A549 (cell line): Measurements from ENCODE around the gene CTBP1. TPM values are rescaled to one million over a fixed set of nuclear protein-coding genes. Genes with fewer than 3 reads are reported as not detected.

Source experiments
- ATAC-seq, 2 experiments: fragments of 200-7000 bp in 1 of 2; fragments of >200 bp in 1 of 2; cut with Nextera tagmentation in 1 of 2; cut with Tn5 transposase in 1 of 2; 3 replicates each; pipeline versions ENCODE4 v1.8.0 to v1.9.1; 2018 to 2020; ENCODE audit warnings: mild to moderate bottlenecking in 1 of 2, moderate library complexity in 1 of 2
- CTCF ChIA-PET: fragments of 300-600 bp; sonication (Branson Sonifier 250); formaldehyde crosslinking; extraction: SDS; loops from one replicate; lab custom pipeline; 2021; ENCODE audit warnings: antibody characterized with exemption, inconsistent platforms; lab: Yijun Ruan, JAX
- POLR2A ChIA-PET: fragments of 350-600 bp; formaldehyde crosslinking; extraction: SDS; loops from one replicate; lab custom pipeline; 2021; ENCODE audit warnings: antibody characterized with exemption, inconsistent platforms; lab: Yijun Ruan, JAX
- DNase-seq, 2 experiments: peaks; one replicate each; pipeline versions ENCODE4 v3.0.0 to v3.0.0-alpha.2; 2011 to 2016; ENCODE audit warnings: low read depth in 1 of 2, low spot score in 1 of 2
- FAIRE-seq: peaks from 2 replicates; lab custom pipeline; 2011; peaks lifted over from hg19 to GRCh38; lab: Jason Lieb, UNC
- H3K27ac ChIP-seq, 2 experiments: fragments of >200 bp; sonication (Bioruptor Twin); formaldehyde crosslinking; 3 replicates each; pipeline ENCODE4 v1.5.1; 2016 to 2017
- H3K4me1 ChIP-seq: fragments of >200 bp; sonication (Bioruptor Twin); formaldehyde crosslinking; 3 replicates; pipeline ENCODE4 v1.6.1; 2016
- H3K4me2 ChIP-seq: fragments of >200 bp; sonication (Bioruptor Twin); formaldehyde crosslinking; 3 replicates; pipeline ENCODE4 v1.6.1; 2016
- H3K4me3 ChIP-seq: fragments of >200 bp; sonication (Bioruptor Twin); formaldehyde crosslinking; 3 replicates; pipeline ENCODE4 v1.5.1; 2016
- H3K9me3 ChIP-seq: fragments of >200 bp; sonication (Bioruptor Twin); formaldehyde crosslinking; 3 replicates; pipeline ENCODE4 v1.6.1; 2016
- BHLHE40 ChIP-seq: IDR thresholded peaks from 2 replicates; pipeline ENCODE4 v1.6.1; 2012; ENCODE audit warnings: low read depth, low read length, inconsistent platforms
- CBX8 ChIP-seq: fragments of 200-600 bp; sonication (generic); IDR thresholded peaks from 2 replicates; pipeline ENCODE4 v1.6.1; 2016
- CEBPB ChIP-seq, 2 experiments: fragments of >200 bp in 1 of 2; sonication (Bioruptor Twin) in 1 of 2; formaldehyde crosslinking in 1 of 2; IDR thresholded peaks; 2 replicates each; pipeline ENCODE4 v1.6.1; 2012 to 2016
- CHD2 ChIP-seq: fragments of 150-350 bp; IDR thresholded peaks from 2 replicates; pipeline ENCODE4 v1.6.1; 2014; ENCODE audit warnings: low read length; ENCODE audit not compliant: partially characterized antibody
- E2F6 ChIP-seq: IDR thresholded peaks from 2 replicates; pipeline ENCODE4 v1.6.1; 2012; ENCODE audit warnings: low read depth, borderline replicate concordance
- EHF ChIP-seq: fragments of 250-450 bp; sonication (Bioruptor Pico); IDR thresholded peaks from 2 replicates; pipeline ENCODE4 v1.5.0; 2020; ENCODE audit warnings: mild to moderate bottlenecking
- EHMT2 ChIP-seq: fragments of 200-600 bp; sonication (generic); IDR thresholded peaks from 2 replicates; pipeline ENCODE4 v1.6.1; 2016; ENCODE audit warnings: antibody characterized with exemption, low read depth, mild to moderate bottlenecking, moderate library complexity
- ESRRA ChIP-seq: fragments of 150-350 bp; IDR thresholded peaks from 2 replicates; pipeline ENCODE4 v1.6.1; 2014; ENCODE audit warnings: mild to moderate bottlenecking, low read length, borderline replicate concordance
- FOXS1 ChIP-seq: fragments of 250-450 bp; sonication (Bioruptor Pico); IDR thresholded peaks from 2 replicates; pipeline ENCODE4 v1.5.0; 2020; ENCODE audit warnings: mild to moderate bottlenecking, moderate library complexity
- HDAC2 ChIP-seq: fragments of 200-600 bp; sonication (generic); IDR thresholded peaks from 2 replicates; pipeline ENCODE4 v1.6.1; 2016
- HEYL ChIP-seq: fragments of 250-450 bp; sonication (Bioruptor Pico); IDR thresholded peaks from 2 replicates; pipeline ENCODE4 v1.8.0; 2021; ENCODE audit warnings: mild to moderate bottlenecking, moderate library complexity
- HOXA7 ChIP-seq: fragments of 250-450 bp; sonication (Bioruptor Pico); IDR thresholded peaks from 2 replicates; pipeline ENCODE4 v1.5.0; 2020; ENCODE audit warnings: mild to moderate bottlenecking, moderate library complexity
- JUN ChIP-seq, 2 experiments: fragments of >200 bp; sonication (Bioruptor Twin); formaldehyde crosslinking; IDR thresholded peaks; 2 replicates in 1 of 2; 3 replicates in 1 of 2; pipeline ENCODE4 v1.6.1; 2016 to 2017
- MAZ ChIP-seq: fragments of 150-350 bp; IDR thresholded peaks from 2 replicates; pipeline ENCODE4 v1.6.1; 2014; ENCODE audit warnings: antibody characterized with exemption, low read depth, low read length, borderline replicate concordance
- NFE2L2 ChIP-seq: fragments of 150-350 bp; conservative IDR thresholded peaks from 2 replicates; pipeline ENCODE4 v1.6.1; 2014; ENCODE audit warnings: low read length
- NPAS2 ChIP-seq: fragments of 250-450 bp; sonication (Bioruptor Pico); IDR thresholded peaks from 2 replicates; pipeline ENCODE4 v1.8.0; 2022; ENCODE audit warnings: mild to moderate bottlenecking, moderate library complexity, borderline replicate concordance
- NR3C1 ChIP-seq: fragments of >200 bp; sonication (Bioruptor Twin); formaldehyde crosslinking; IDR thresholded peaks from 3 replicates; pipeline ENCODE4 v1.6.1; 2017
- POLR2AphosphoS2 ChIP-seq: conservative IDR thresholded peaks from 2 replicates; pipeline ENCODE4 v1.6.1; 2012; ENCODE audit warnings: low read length, improper control_type of control experiment, inconsistent platforms
- RARB ChIP-seq: fragments of 250-450 bp; sonication (Bioruptor Pico); IDR thresholded peaks from 2 replicates; pipeline ENCODE4 v1.8.0; 2021; ENCODE audit warnings: mild to moderate bottlenecking, moderate library complexity
- RFX5 ChIP-seq: fragments of 450-650 bp; IDR thresholded peaks from 2 replicates; pipeline ENCODE4 v1.7.1; 2014; ENCODE audit warnings: antibody characterized with exemption, mild to moderate bottlenecking, moderate library complexity
- SMC3 ChIP-seq: fragments of >200 bp; sonication (Bioruptor Twin); formaldehyde crosslinking; IDR thresholded peaks from 3 replicates; pipeline ENCODE4 v1.6.1; 2018; ENCODE audit warnings: inconsistent platforms
- TFCP2L1 ChIP-seq: fragments of 250-450 bp; sonication (Bioruptor Pico); IDR thresholded peaks from 2 replicates; pipeline ENCODE4 v1.5.0; 2021; ENCODE audit warnings: mild to moderate bottlenecking
- TP53 ChIP-seq: fragments of 250-450 bp; sonication (Bioruptor Pico); IDR thresholded peaks from 2 replicates; pipeline ENCODE4 v1.5.0; 2021; ENCODE audit warnings: mild to moderate bottlenecking, moderate library complexity
- ZC3H11A ChIP-seq: fragments of 450-650 bp; IDR thresholded peaks from 2 replicates; pipeline ENCODE4 v1.6.1; 2014; ENCODE audit warnings: antibody characterized with exemption, mild to moderate bottlenecking
- ZFP36 ChIP-seq: fragments of 450-650 bp; IDR thresholded peaks from 2 replicates; pipeline ENCODE4 v1.6.1; 2014; ENCODE audit warnings: borderline replicate concordance; ENCODE audit not compliant: partially characterized antibody
- WGBS: methylation state at CpG from one replicate; pipeline ENCODE4 v1.1.6; 2017; ENCODE audit errors: missing lambda C conversion rate; 5-methylcytosine and 5-hydroxymethylcytosine counted together
- polyA plus RNA-seq, 4 experiments: library from polyadenylated mRNA; depleted of rRNA in 3 of 4; stranded (reverse); fragments of >200 nt; fragmentation: RNase III in 1 of 4; extraction: RNeasy Plus Mini Kit Qiagen cat#74134 plus additional on column Dnase treatment in 1 of 4; gene quantifications; 2 replicates in 3 of 4; 3 replicates in 1 of 4; pipeline ENCODE4 v1.2.3, GENCODE V29; 2011 to 2017
- TF ChIP-seq, protein P1 (sequence below): IDR thresholded peaks from 2 replicates; pipeline ENCODE4 v1.6.1; 2012

The CTBP1 gene
- polyA plus RNA-seq, 2 of the 4 experiments (the other 2 are of a cell fraction), result 43.1 to 93.1 TPM

GRCh38 chr4:1207603-1208265 lies 41.2 kb downstream of the CTBP1 start:
- TF ChIP-seq FOXS1 (CRISPR knock-in tag) (no peak), HOXA7 (CRISPR knock-in tag) (no peak), RARB (no peak), TFCP2L1 (CRISPR knock-in tag) (no peak), HDAC2 (no peak), ZC3H11A (no peak), ZFP36 (no peak), ESRRA (no peak), HEYL (no peak), NR3C1 (no peak), JUN (IDR thresholded peaks at IDR 0.05) (no peak), POLR2AphosphoS2 (no peak)
- TF ChIP-seq, protein P1, sequence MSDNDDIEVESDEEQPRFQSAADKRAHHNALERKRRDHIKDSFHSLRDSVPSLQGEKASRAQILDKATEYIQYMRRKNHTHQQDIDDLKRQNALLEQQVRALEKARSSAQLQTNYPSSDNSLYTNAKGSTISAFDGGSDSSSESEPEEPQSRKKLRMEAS, result no peak
- WGBS, result 93% methylated on average over 16 of the region's 31 CpGs
- DNase-seq (no peak), FAIRE-seq (no peak), ATAC-seq (peak; percentile 6 to 11; a peak in 2 of 6 replicates)
- ChIA-PET POLR2A (no interaction called here), CTCF (interaction anchor here (1.5 kb wide), 1 partner anchor 10 kb away, joined by 3 read pairs; no protein-coding TSS in a partner anchor)
- no peak overlapping the region for H3K4me3 ChIP-seq
- no peaks in the 10 kb centered on the region for H3K4me1 ChIP-seq
- H3K9me3 ChIP-seq, result no peaks in the 10 kb centered on the region
- H3K27ac ChIP-seq, result no peak overlapping the region
- H3K4me2 ChIP-seq, result no peak overlapping the region

DNA sequence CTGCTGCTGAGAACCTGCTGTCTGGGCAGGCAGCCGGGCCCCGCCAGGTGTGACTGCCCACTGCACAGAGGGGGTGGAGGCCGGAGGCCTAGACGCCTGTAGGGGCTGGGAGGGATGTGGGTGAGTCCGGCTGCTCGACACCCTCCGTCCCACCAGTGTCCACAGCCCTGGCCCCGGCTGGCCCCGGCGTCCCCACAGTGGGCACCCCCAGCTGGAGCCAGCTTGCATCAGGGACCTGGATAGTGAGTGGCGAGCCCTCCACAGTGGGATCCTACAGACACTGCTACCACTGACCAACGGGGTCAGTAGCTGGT lies 41.8 kb downstream of the CTBP1 start:
- DNase-seq, result no peak
- no peak overlapping the region for H3K4me3 ChIP-seq
- WGBS, result 90% methylated on average over 6 of the region's 12 CpGs
- no peak overlapping the region for H3K4me2 ChIP-seq
- no peak for TF ChIP-seq NPAS2 (CRISPR knock-in tag)
- TF ChIP-seq ZC3H11A, result no peak
- TF ChIP-seq RFX5, result no peak
- TF ChIP-seq CHD2, result no peak
- TF ChIP-seq ESRRA, result no peak
- TF ChIP-seq NFE2L2, result no peak
- no peak for TF ChIP-seq CEBPB (IDR thresholded peaks at IDR 0.05)
- no peak for TF ChIP-seq MAZ
- TF ChIP-seq E2F6, result no peak
- TF ChIP-seq CBX8, result no peak
- no peak for TF ChIP-seq TP53
- no peak for TF ChIP-seq RARB
- TF ChIP-seq TFCP2L1 (CRISPR knock-in tag), result no peak
- H3K27ac ChIP-seq, result no peak overlapping the region
- H3K4me1 ChIP-seq, result no peaks in the 10 kb centered on the region
- POLR2A ChIA-PET, result no interaction called here
- no peak for FAIRE-seq
- CTCF ChIA-PET, result no interaction called here
- no peaks in the 10 kb centered on the region for H3K9me3 ChIP-seq
- ATAC-seq, result no peak

DNA sequence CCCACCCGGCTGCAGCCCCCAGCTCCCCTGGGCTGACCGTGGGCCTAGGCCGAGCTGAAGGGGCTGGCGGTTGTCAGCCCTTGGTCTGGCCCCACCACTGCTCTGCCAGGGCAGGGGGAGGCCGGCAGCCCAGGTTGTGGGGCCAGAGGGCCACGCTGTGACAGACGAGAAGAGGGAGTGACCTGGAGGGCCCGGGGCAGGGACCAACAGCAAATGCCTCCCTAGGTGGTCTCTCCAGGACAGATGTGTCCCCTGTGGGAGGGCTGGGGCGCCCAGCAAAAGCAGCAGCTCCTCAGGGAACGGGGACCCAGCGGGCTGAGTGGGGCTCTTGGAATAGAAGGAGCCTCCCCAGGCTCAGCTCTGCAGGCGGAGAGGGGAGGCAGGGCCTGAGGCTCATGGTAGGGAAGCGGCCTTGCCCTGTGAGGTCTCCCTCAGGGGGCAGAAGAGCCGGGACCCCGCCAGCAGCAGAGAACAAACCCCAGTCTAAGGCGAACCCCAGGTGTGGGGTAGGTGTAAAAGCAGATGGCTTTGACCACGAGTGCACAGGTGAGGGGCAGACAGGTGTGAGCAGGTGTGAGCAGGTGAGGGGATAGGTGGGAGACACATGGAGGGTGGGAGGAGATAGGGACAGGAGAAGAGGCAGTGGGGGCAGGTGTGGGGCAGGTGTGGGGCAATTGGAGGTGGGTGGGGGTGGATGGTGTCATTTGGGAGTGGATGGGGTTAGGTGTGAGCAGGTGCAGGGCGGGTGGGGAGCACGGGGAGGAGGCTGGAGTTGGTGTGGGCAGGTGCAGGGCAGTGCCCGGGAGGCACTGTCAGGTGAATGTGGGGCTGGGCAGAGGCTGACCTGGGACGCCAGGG lies 42.4 kb downstream of the CTBP1 start:
- no peak for ATAC-seq
- Histone ChIP-seq H3K4me3 (no peak overlapping the region), H3K27ac (no peak overlapping the region), H3K4me1 (no peaks in the 10 kb centered on the region), H3K9me3 (no peaks in the 10 kb centered on the region), H3K4me2 (no peak overlapping the region)
- FAIRE-seq, result no peak
- ChIA-PET CTCF (interaction anchor here (1.1 kb wide), 1 partner anchor 39 kb away, joined by 3 read pairs; no protein-coding TSS in a partner anchor), POLR2A (no interaction called here)
- TF ChIP-seq POLR2AphosphoS2 (no peak), NPAS2 (CRISPR knock-in tag) (no peak), CBX8 (no peak), E2F6 (no peak), EHMT2 (no peak), BHLHE40 (no peak), SMC3 (no peak), EHF (CRISPR knock-in tag) (no peak), HDAC2 (no peak)
- WGBS, result 80% methylated on average over 7 of the region's 21 CpGs
- DNase-seq, result no peak
